Anterior cingulate cortex (tissue), 58 donors: ENCODE results near the gene IRS2.
A peak's percentile ranks its signal among the peaks of the same experiment; 100 is the strongest.
"Not testable (repeated sequence)": the region's sequence is repeated elsewhere in the genome, so short reads cannot be mapped to it uniquely, and the experiment has no call there.

Experiments used
- DNase-seq, 58 donors: peaks; one replicate each; lab custom pipeline; 2025; lab: John Stamatoyannopoulos, UW

Gene IRS2, protein sequence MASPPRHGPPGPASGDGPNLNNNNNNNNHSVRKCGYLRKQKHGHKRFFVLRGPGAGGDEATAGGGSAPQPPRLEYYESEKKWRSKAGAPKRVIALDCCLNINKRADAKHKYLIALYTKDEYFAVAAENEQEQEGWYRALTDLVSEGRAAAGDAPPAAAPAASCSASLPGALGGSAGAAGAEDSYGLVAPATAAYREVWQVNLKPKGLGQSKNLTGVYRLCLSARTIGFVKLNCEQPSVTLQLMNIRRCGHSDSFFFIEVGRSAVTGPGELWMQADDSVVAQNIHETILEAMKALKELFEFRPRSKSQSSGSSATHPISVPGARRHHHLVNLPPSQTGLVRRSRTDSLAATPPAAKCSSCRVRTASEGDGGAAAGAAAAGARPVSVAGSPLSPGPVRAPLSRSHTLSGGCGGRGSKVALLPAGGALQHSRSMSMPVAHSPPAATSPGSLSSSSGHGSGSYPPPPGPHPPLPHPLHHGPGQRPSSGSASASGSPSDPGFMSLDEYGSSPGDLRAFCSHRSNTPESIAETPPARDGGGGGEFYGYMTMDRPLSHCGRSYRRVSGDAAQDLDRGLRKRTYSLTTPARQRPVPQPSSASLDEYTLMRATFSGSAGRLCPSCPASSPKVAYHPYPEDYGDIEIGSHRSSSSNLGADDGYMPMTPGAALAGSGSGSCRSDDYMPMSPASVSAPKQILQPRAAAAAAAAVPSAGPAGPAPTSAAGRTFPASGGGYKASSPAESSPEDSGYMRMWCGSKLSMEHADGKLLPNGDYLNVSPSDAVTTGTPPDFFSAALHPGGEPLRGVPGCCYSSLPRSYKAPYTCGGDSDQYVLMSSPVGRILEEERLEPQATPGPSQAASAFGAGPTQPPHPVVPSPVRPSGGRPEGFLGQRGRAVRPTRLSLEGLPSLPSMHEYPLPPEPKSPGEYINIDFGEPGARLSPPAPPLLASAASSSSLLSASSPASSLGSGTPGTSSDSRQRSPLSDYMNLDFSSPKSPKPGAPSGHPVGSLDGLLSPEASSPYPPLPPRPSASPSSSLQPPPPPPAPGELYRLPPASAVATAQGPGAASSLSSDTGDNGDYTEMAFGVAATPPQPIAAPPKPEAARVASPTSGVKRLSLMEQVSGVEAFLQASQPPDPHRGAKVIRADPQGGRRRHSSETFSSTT (N-terminal part only)

DNA sequence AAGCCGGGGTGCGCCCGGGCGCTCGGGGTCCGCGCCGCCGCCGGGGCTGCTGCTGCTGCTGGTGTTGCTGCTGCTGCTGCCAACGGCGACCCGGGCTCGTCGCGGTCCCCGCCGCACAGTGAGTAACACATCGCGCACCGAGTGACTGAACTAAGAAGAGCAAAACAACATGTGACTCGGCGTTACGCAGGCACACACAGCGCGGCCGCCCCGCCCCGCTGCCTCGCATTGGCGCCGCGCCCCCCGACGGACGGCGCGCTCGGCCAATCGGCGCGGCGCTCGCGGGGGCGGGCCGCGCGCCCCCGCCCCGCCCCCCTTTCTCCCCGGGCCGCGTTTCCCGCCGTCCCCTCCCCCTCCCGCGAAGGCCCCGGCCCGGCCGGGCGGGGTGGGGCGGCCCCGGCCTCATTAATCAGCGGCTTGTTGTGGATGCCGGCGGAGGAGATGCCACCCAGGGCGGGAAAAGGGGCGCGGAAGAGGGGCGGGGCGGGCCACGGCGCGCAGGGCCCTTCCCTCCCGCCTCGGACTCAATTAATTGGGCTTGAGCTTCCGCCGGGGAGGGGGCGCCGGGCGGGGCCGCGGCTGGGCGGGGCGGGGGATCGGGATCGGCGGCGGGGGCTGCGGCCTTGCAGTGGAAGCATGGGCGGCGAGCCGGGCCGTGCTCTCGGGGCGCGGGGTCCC is at the start of gene IRS2:
Gene IRS2, minus strand, starts transcription at position 127 of the 678 bp plus-strand sequence. CDS start 530 bp downstream, outside the sequence.
- peak; percentile 68 to 99 (median 94) for DNase-seq

GRCh38 chr13:109834973-109835720 is 48.8 kb upstream of the IRS2 start:
- no peak for DNase-seq

GRCh38 chr13:109833940-109834339 is 47.6 kb upstream of the IRS2 start:
- no peak for DNase-seq

DNA sequence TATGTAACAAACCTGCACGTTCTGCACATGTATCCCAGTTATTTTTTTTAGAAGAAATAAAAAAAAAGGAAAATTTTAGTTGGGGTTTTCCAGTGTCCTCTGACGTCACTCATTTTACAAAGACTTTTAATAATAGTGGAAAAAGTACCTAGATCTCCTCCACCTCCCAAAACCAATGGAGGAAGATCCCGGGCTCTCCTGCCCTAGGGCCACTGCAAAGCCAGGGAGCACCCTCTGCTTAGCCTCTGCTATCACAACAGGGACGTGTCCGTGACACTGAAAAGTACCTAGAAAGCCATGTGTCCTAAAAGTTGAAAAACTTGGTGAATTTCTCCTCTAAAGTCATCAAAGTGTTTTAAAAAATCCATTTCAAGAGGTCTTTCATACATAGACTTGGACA is 46.7 kb upstream of the IRS2 start:
- no peak for DNase-seq

- DNase-seq = not testable (repeated sequence)
These were observed 42.4 kb upstream of the IRS2 start for GRCh38 chr13:109828591-109829316.

- not testable (repeated sequence) for DNase-seq
These were observed 36.8 kb upstream of the IRS2 start for GRCh38 chr13:109823201-109823600.

DNA sequence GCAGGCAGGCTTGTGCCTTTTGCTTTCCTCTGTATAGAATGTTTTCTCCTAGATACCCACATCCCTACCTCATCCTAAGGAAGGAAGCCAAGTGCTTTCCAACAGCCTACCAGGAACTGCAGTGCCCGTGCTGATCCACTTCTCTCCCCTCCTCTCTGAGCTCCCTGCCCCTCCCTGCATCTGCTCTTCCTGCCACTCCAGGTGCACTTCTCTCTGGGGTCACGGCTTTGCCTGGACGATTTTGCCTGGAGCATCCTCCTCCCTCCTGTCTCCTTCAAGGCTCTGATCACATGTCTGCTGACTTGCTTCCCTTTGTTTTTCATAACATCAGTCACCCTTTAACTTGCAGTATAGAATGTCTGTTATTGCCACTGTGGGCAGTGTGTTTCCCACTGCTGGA is 34.7 kb upstream of the IRS2 start:
- DNase-seq = no peak

GRCh38 chr13:109819874-109820273 is 33.5 kb upstream of the IRS2 start:
- no peak for DNase-seq

DNA sequence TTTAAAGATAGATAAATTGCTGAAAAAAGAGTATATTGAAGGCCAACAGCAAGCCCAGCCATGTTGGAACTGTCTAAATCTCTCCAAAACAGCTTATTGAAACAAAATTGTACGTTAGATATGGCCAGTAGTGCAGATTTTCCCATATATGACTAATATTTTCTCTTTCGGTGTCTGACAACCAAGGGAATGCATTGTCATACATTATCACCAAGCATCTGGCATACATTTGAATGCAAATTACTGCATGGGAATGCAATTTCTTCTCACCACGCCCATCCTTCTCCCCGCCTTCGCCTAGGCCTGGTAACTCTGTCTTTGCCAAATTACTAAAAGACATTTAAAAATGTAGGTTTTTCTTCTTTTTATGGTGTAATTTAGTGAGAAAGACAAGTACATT is 32.5 kb upstream of the IRS2 start:
- DNase-seq = no peak

DNA sequence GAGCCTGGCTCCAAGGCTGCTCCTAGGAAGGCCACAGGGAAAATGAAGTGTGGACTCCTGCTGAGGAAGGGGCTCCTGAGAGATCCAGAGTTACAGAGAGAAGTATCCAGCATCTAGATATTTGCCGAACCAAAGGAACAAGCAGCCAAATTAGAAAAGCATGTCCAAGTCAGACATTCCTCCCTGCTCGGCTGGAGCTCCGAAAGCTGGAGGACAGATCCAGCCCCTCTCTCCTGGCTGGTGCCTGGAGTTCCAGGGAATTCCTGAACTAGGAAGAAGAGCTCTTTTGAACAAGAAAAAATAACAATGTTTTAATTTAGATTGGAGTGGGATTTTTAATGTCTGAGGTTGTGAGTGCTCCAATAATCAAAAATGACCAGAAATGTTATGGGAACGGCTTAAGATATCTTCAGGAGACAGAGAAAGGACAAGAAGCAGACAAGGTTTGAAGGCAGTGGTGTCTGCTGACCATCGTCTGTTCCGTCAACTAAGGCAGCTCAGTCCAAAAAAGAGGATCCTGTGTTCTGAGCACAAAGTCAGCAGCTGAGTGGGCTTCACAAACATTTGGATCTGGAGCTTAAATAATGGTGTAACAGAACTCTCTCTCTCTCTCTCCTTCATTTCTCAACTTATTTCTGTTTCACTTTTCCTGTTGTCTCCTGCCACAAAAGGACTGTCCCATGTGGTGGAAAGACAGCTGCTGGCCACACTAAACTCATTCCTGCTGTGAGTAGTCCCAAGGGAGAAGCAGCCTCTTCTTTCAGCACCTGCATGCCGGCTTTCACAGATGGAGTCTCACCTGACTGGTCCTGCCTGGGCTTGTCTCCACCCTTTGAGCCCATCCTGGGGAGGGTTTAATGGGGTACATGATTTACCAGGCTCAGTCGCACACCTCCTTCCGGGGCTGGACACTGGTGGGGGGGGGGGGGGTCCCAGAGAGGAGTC is 31.5 kb upstream of the IRS2 start:
- no peak for DNase-seq

GRCh38 chr13:109816808-109817203 is 30.4 kb upstream of the IRS2 start:
- DNase-seq = no peak

DNA sequence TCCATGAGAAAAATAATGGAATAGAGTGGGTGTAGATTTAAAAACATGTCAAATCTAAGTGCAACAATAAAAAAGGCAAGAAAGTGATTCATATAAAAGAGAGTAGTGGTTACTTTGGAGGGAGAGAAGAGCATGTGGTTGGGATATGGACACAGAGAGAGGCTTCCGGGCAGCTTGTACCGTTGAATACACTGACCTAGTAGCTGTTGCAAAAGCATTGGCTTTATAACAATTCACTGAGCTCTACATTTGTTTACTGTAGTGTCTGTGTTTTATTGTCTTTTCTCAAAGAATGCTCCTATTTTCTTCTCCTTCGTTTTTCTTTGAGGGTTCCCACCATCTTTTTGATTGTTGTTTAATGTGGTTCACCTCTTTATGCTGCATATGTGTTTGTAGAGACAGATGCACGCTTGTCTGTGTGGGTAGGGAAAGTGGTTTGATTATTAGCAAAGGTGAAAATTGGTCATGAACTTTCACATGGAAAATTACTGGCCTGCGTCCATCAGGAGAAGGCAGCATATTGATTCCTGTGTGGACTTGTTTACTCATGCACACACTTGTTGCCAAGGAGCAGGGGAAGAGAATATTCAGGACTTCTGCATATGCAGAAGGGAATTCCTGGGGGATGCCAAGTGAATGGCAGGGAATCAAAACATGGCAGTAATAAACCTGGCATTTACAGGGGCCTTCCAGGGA is 29.9 kb upstream of the IRS2 start:
- no peak for DNase-seq

- no peak for DNase-seq
These were observed 29.3 kb upstream of the IRS2 start for GRCh38 chr13:109815651-109816050.

GRCh38 chr13:109813663-109814062 is 27.3 kb upstream of the IRS2 start:
- DNase-seq = no peak

DNA sequence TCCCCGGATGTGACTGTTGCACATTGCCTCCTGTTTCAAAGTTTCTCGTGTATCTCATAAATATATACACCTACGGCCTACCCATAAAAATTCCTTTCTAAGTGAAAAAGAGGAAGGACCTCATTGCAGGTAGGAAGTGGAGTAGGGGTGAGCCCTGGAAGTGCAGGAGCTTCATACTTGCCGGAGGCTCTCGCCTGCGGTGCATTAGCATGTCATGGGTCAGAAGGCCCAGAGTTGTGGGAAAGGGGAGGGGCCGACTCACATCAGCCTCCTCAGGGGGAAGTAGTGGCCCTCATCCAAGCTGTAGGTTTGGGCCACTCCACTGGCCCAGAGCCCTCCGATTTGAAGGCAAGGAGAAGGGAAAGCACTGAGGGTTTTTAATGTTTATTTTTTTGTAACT is 26.0 kb upstream of the IRS2 start:
- DNase-seq = no peak

DNA sequence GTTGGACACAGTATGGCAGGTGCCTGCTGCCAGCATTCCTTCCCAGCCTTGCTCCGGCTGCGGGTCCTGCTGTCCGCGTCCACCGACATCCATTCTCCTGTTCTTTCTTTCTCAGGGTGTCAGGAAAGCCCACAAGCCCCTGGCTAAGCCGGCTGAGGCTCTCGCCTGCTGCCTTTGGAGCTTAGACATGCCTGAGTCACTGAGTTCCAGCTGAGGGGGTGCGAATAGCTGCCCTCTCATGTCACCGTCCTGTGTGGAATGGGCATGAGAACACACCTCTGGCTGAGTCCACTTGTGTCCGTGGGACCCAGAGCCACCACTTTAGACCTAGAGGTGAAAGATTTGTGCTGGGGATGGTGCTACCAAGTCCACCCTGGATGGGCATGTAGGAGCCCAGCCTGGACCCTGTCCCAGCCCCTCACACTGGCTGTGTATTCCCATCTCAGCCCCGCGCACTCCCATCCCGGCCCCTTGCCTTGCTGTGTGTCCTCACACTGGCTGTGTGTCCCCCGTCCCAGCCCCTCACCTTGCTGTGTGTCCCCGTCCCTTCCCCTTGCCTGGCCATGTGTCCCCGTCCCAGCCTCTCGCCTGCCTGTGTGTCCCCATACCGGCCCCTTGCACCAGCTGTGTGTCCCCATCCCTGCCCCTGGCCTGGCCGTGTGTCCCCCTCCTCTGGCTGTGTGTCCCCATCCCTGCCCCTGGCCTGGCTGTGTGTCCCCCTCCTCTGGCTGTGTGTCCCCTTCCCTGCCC is 24.6 kb upstream of the IRS2 start:
- DNase-seq = no peak
